ENCODE data around the gene CKAP2L.

DNA sequence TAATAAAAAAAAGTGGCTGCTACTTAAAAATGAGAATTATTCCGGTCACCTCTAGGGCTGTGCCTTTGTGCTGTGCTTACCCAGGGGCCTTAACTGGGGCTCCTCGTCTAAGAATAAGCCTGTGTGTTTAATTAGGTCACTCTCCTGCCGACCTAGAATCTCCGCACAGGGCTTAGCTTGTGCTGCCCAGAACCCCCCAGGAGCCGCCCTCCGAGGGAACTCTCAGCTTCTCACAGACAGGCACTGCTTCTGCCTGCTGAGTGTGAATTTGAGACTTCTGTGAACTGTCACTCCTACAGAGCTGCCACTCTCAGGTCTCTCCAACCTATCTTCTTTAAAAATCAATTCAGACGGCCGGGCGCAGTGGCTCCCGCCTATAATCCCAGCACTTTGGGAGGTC, 55.4 kb downstream of the CKAP2L start:
- no peak for TF ChIP-seq FOXA1 (IDR thresholded peaks at IDR 0.05)
- no peak for TF ChIP-seq BHLHE40 (IDR thresholded peaks at IDR 0.05; ENCODE audit: borderline replicate concordance)
